Fibroblast of lung (primary cell): ENCODE measurements around the gene DNAJC6.

Experiments used
- EZH2 ChIP-seq: IDR thresholded peaks from 2 replicates; pipeline ENCODE4 v1.5.1; 2012; ENCODE audit warnings: low read length, control low read depth, mild to moderate bottlenecking; ENCODE audit errors: missing control alignments
- TF ChIP-seq, protein P1 (sequence below), 2 donors: IDR thresholded peaks in 1 of 2; conservative IDR thresholded peaks in 1 of 2; 1 replicate in 1 of 2; 2 replicates in 1 of 2; pipeline ENCODE4 v1.5.1; 2011 to 2012; ENCODE audit warnings: low read length in 2 of 2, control low read depth in 1 of 2, inconsistent platforms in 1 of 2, low read depth in 1 of 2, mild to moderate bottlenecking in 1 of 2

DNA sequence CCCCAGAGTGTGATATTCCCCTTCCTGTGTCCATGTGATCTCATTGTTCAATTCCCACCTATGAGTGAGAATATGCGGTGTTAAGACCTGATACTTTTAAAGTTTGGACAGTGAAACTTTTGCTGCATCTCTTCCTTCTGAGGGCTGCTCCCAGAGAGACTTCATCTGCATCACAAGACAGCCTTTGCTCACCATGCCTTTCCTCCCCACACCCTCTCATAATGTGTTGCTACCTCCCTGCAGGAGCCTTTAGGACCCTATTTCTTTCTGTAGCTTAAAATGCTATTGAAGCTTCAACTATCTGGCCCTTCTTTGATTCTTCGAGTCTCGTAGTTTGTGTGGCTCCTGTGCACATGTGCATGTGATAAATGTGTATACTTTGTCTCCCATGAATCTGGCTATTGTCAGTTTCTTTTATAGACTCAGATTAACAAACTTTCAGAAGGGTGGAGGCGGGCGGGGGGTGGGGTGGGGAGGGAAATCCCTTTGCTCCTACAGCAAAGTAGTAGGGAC lies 134.8 kb downstream of the DNAJC6 start:
- TF ChIP-seq, protein P1, sequence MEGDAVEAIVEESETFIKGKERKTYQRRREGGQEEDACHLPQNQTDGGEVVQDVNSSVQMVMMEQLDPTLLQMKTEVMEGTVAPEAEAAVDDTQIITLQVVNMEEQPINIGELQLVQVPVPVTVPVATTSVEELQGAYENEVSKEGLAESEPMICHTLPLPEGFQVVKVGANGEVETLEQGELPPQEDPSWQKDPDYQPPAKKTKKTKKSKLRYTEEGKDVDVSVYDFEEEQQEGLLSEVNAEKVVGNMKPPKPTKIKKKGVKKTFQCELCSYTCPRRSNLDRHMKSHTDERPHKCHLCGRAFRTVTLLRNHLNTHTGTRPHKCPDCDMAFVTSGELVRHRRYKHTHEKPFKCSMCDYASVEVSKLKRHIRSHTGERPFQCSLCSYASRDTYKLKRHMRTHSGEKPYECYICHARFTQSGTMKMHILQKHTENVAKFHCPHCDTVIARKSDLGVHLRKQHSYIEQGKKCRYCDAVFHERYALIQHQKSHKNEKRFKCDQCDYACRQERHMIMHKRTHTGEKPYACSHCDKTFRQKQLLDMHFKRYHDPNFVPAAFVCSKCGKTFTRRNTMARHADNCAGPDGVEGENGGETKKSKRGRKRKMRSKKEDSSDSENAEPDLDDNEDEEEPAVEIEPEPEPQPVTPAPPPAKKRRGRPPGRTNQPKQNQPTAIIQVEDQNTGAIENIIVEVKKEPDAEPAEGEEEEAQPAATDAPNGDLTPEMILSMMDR (conservative IDR thresholded peaks at IDR 0.05 in 1 of 2, IDR thresholded peaks at IDR 0.05 in 1 of 2; ENCODE audit: low read depth in 1 of 2, low read length in 2 of 2): no peak
- TF ChIP-seq EZH2: no peak
